Esophagus muscularis mucosa (tissue), 4 donors: ENCODE data around the gene CTDP1. TPM values are rescaled to one million over a fixed set of nuclear protein-coding genes. Genes with fewer than 3 reads are reported as not detected.
A peak's percentile ranks its signal among the peaks of the same experiment; 100 is the strongest.

ENCODE experiments used
- DNase-seq: peaks from one replicate; pipeline ENCODE4 v3.0.0-alpha.2; 2017; ENCODE audit errors: extremely low spot score
- H3K27ac ChIP-seq, 4 donors: fragments of 200-600 bp; sonication (generic); replicated peaks in 1 of 4; 1 replicate in 3 of 4; 2 replicates in 1 of 4; pipeline ENCODE4 v1.5.1; 2016 to 2019; ENCODE audit warnings: mild to moderate bottlenecking in 1 of 4
- H3K27me3 ChIP-seq, 4 donors: fragments of 200-600 bp; sonication (generic); one replicate each; pipeline versions ENCODE4 v1.5.1 to v1.6.0; 2016 to 2019
- H3K36me3 ChIP-seq, 4 donors: fragments of 200-600 bp; sonication (generic); one replicate each; pipeline ENCODE4 v1.5.1; 2016 to 2019
- H3K4me1 ChIP-seq, 4 donors: fragments of 200-600 bp; sonication (generic); one replicate each; pipeline ENCODE4 v1.5.1; 2016 to 2019
- H3K4me3 ChIP-seq, 4 donors: fragments of 200-600 bp; sonication (generic); 1 replicate in 2 of 4; 2 replicates in 2 of 4; pipeline ENCODE4 v1.5.1; 2016 to 2019; ENCODE audit warnings: mild to moderate bottlenecking in 4 of 4, moderate library complexity in 1 of 4
- H3K9me3 ChIP-seq, 4 donors: fragments of 200-600 bp; sonication (generic); 1 replicate in 3 of 4; 2 replicates in 1 of 4; pipeline ENCODE4 v1.5.1; 2016 to 2019
- CTCF ChIP-seq, 3 experiments: fragments of 200-600 bp in 2 of 3; fragments of 450-650 bp in 1 of 3; sonication (generic) in 2 of 3; IDR thresholded peaks; one replicate each; pipeline ENCODE4 v1.5.1; 2017 to 2019; ENCODE audit warnings: antibody characterized with exemption in 3 of 3, mild to moderate bottlenecking in 2 of 3, moderate library complexity in 1 of 3
- EP300 ChIP-seq: sonication (generic); formaldehyde crosslinking; IDR thresholded peaks from one replicate; pipeline ENCODE4 v1.6.1; 2017; ENCODE audit warnings: antibody characterized with exemption
- POLR2A ChIP-seq: fragments of 450-650 bp; IDR thresholded peaks from one replicate; pipeline ENCODE4 v1.6.1; 2017; ENCODE audit warnings: antibody characterized with exemption, moderate library complexity, mild to moderate bottlenecking, low read depth
- POLR2AphosphoS5 ChIP-seq, 2 donors: sonication (generic); formaldehyde crosslinking; IDR thresholded peaks; one replicate each; pipeline ENCODE4 v1.6.1; 2017; ENCODE audit warnings: antibody characterized with exemption in 2 of 2
- WGBS: methylation state at CpG from one replicate; pipeline ENCODE4 v1.1.5; 2018; 5-methylcytosine and 5-hydroxymethylcytosine counted together
- intact Hi-C: fragments of 100-400 bp; cut with DNase I; formaldehyde crosslinking; loops from one replicate; pipeline ENCODE4 v1.15.1; 2023
- total RNA-seq, 4 donors: library from RNA; depleted of rRNA; stranded (reverse); fragments of >200 nt; gene quantifications; one replicate each; pipeline versions ENCODE4 v1.1.0 to v1.2.1, GENCODE V29; 2016

The CTDP1 gene
- total RNA-seq, 4 donors from 2014 or later = 22.0 to 28.5 (median 24.5) TPM

- Histone ChIP-seq H3K9me3 (no peaks in the 10 kb centered on the region), H3K27me3 (peaks cover 0 to 76% (median 25%) of the 10 kb centered on the region in 4 donors), H3K36me3 (no peaks in the 10 kb centered on the region), H3K4me1 (peaks cover 7 to 19% (median 12%) of the 10 kb centered on the region in 4 donors), H3K4me3 (no peak overlapping the region), H3K27ac (no peak overlapping the region)
- 94% methylated on average over 39 of the region's 54 CpGs for WGBS
- TF ChIP-seq CTCF (IDR thresholded peaks at IDR 0.05) = no peak
- TF ChIP-seq EP300 = no peak
- TF ChIP-seq POLR2A = no peak
- TF ChIP-seq POLR2AphosphoS5 (IDR thresholded peaks at IDR 0.05) = no peak
- intact Hi-C loops = no loop called here
- DNase-seq = no peak
Observed at GRCh38 chr18:79789091-79789891, 109.7 kb downstream of the CTDP1 start.

GRCh38 chr18:79789901-79790890 lies 110.6 kb downstream of the CTDP1 start:
- Histone ChIP-seq H3K4me1 (peaks cover 7 to 19% (median 12%) of the 10 kb centered on the region in 4 donors), H3K27me3 (peaks cover 0 to 75% (median 25%) of the 10 kb centered on the region in 4 donors), H3K4me3 (no peak overlapping the region), H3K27ac (no peak overlapping the region), H3K9me3 (no peaks in the 10 kb centered on the region), H3K36me3 (no peaks in the 10 kb centered on the region)
- TF ChIP-seq POLR2AphosphoS5 (IDR thresholded peaks at IDR 0.05) = no peak
- no peak for TF ChIP-seq EP300
- TF ChIP-seq CTCF (IDR thresholded peaks at IDR 0.05) = no peak
- TF ChIP-seq POLR2A = no peak
- 81% methylated on average over 46 of the region's 46 CpGs for WGBS
- DNase-seq = no peak
- intact Hi-C loops = no loop called here

- DNase-seq = no peak
- Histone ChIP-seq H3K36me3 (no peaks in the 10 kb centered on the region), H3K4me3 (no peak overlapping the region), H3K9me3 (no peaks in the 10 kb centered on the region), H3K27ac (no peak overlapping the region), H3K27me3 (peaks cover 0 to 72% (median 25%) of the 10 kb centered on the region in 4 donors), H3K4me1 (peaks cover 7 to 19% (median 12%) of the 10 kb centered on the region in 4 donors)
- TF ChIP-seq POLR2AphosphoS5 (IDR thresholded peaks at IDR 0.05) (peak; percentile 49 to 50), EP300 (peak; percentile 37), CTCF (IDR thresholded peaks at IDR 0.05) (no peak), POLR2A (no peak)
- intact Hi-C loops = no loop called here
- WGBS = 32% methylated on average over 21 of the region's 21 CpGs
Observed at GRCh38 chr18:79790996-79791972, 111.7 kb downstream of the CTDP1 start.
